Fibroblast of skin of abdomen (primary cell): Measurements from ENCODE around the gene MAMSTR. TPM values are rescaled to one million over a fixed set of nuclear protein-coding genes. Genes with fewer than 3 reads are reported as not detected.
"Not testable (repeated sequence)": the region's sequence is repeated elsewhere in the genome, so short reads cannot be mapped to it uniquely, and the experiment has no call there.

Experiments
- DNase-seq: peaks from one replicate; pipeline ENCODE4 v3.0.0-alpha.2; 2013
- polyA plus RNA-seq, 2 experiments: library from polyadenylated mRNA; unstranded; fragments of 120-200 nt; gene quantifications; one replicate each; pipeline ENCODE4 v1.2.1, GENCODE V29; 2013; ENCODE audit not compliant: insufficient read length in 2 of 2

MAMSTR gene, protein sequence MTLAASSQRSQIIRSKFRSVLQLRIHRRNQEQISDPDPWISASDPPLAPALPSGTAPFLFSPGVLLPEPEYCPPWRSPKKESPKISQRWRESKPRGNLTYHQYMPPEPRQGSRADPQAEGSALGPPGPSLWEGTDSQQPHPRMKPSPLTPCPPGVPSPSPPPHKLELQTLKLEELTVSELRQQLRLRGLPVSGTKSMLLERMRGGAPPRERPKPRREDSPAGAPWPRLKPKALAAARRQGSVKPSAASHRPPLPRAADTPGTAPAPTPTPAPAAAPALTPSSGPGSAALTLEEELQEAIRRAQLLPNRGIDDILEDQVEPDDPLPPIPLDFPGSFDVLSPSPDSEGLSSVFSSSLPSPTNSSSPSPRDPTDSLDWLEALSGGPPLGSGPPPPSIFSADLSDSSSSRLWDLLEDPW
- 3.0 TPM for polyA plus RNA-seq (2013, experiment 1 of 2; ENCODE audit: insufficient read length)
- 2.8 TPM for polyA plus RNA-seq (2013, experiment 2 of 2; ENCODE audit: insufficient read length)

DNA sequence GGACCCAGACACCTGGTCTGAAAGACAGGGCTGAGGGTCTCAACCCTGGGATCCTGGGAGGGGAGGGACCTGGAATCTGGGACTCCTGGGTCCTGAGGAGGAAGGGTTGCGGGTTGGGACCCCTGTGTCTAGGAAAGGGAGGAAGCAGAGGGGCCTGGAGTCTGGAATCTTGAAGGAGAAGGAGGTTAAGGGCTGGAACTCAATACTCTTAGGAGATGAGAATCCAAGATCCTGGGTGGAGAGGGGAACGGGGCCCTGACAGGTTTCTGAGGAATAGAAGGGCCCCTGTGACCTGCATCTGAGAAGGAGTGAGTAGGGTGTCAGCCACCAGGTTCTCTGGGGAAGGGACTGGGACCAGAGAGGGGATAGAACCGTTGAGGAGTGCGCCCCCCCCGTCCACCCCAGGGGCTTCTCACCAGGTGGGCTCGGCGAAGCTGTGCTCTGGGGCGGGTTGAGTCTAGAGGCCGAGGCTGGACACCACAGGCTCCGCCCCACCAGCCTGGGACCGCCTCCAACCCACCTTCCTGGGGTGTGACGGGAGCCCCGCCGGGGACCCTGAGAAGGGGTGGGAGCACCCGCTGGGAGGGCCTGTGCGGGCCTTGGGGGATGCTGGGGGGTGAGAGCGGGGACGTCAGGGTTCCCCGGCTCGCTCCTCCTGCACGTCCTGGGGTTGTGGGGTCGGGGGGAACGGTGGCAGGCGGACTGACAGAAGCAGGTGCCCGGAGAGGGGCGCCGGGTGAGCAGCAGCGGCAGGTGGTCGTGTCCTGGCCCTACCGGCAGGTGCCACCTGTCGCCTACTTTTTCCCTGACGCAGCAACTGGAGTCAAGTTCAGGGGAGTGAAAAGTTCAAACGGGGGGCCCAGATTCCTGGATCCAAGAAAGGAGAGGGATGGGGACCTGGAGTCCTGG, at the start of gene MAMSTR:
Gene MAMSTR, minus strand, starts transcription at position 463 of the 909 bp plus-strand sequence. CDS start 694 bp downstream, outside the sequence.
- no peak for DNase-seq

DNA sequence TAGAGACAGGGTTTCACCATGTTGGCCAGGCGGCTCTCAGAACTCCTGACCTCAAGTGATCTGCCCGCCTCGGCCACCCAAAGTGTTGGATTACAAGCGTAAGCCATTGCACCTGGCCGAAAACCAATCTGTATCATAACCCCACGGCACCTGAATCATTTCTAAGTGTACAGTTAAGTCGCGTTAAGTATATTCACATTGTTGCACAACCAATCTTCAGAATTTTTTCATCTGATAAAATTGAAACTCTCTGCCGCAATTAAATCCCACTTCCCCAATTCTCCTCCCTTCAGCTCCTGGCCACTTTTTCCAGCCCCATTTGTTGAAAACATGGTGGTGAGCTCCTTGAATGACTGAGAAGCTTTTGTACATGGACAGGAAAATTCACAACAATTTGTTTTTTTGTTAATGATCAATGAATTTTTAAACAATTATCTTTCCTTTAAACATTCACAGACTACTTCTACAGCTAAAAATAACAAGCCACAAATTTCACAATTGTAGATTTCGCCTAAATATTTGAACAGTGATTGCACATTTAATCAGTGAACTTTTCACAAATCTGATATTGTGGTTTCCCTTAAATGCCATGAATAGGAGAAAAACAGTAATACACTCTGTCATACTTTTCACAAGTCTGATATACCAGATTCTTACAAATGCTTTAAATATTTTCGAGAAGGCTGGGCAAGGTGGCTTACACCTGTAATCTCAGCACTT, 49.6 kb upstream of the MAMSTR start:
- no peak for DNase-seq

DNA sequence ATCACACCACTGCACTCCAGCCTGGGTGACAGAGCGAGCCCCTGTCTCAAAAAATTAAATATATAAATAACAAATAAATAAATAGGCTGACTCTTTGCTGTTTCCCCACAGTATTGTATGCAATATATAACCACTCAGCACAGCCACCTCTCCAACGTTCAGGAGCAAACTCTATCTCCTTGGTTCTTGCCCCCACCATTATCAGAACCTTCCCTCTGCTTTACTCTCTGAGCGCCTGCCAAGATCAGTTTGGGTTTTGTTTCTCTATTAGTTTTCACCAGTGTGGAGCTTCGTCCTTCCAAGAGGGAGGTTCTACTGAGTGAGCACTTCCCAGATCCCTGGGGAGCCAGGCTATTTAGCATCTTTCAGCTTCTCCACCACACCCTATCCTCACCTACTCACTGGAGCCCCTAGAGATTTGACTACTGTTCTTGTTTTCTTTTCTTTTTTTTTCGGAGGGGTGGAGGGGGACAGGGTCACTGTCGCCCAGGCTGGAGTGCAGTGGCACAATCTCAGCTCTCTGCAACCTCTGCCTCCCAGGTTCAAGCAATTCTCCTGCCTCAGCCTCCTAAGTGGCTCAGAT, 48.7 kb upstream of the MAMSTR start:
- DNase-seq, result not testable (repeated sequence)

DNA sequence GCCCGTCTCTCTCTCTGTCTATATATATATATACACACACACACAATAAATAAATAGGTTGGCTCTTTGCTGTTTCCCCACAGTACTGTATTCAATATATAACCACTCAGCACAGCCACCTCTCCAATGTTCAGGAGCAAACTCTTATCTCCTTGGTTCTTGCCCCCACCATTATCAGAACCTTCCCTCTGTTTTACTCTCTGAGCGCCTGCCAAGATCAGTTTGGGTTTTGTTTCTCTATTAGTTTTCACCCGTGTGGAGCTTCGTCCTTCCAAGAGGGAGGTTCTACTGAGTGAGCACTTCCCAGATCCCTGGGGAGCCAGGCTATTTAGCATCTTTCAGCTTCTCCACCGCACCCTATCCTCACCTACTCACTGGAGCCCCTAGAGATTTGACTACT, 46.3 kb upstream of the MAMSTR start:
- not testable (repeated sequence) for DNase-seq

DNA sequence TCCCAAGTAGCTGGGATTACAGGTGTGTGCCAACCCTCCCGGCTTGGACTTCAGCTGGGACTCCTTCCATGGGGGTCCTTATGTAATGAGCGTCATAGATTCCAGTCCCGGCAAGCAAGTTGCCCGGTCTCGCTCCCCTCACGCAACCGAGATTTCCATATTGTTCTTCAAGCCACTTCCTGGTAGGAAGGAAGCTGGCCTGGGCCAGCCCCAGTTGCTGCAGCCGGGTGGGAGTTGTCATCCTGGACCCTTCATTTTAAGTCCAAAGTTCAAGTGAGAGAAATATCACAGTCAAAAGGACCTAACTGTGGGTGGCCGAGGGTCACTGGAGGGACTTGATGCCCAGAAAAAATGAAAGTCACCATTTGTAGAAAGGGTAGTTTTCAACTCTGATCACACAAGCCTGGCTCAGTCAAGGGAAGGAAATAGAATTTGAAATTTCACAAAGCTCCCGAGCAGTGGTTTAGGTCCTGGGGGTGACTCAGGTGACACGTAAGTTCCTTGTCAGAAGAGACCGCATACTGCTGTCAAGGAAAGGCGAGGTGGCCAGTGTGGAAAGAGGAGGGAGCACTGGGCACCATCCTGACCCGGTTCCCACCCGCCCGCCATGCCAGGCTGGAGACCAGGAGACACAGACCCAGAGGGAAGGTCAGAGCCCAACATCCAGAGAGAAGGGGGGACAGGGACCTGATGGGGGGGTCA, 41.1 kb upstream of the MAMSTR start:
- DNase-seq, result no peak

DNA sequence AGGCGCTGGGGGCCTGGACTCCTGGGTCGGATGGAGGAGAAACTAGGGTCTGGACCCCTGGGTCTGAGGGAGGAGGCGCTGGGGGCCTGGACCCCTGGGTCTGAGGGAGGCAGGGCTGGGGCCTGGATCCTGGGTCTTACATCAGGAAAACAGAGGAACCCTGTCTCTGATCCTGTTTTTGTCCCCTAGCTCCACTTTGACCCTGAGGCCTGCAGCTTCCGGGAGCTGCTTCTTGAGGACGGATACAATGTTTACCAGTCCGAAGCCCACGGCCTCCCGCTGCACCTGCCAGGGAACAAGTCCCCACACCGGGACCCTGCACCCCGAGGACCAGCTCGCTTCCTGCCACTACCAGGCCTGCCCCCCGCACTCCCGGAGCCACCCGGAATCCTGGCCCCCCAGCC, 38.2 kb upstream of the MAMSTR start:
- no peak for DNase-seq

DNA sequence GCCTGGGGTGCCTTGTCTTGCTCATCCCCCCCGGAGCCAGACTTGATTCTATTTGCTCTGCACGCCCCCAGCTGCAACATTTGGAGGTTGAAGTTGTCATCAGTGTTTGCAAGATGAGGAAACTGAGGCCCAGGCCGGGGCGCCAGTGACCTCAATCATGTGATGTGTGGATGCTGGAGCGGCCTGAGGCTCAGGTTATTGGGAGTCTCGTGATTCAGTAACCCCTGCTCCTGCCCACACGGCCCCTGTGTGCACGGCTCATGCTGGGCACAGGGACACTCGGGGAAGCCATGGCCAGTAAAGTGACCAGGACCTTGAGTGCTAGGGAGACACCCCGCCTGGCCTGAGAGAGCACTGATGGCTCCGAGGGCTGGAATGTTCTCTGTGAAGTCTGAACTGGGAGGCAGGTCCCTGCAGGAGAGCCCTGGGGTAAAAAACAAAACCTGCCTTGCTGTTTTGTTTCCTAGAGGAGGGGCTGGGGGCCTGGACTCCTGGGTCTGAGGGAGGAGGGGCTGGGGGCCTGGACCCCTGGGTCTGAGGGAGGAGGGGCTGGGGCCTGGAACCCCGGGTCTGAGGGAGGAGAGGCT, 37.7 kb upstream of the MAMSTR start:
- no peak for DNase-seq

DNA sequence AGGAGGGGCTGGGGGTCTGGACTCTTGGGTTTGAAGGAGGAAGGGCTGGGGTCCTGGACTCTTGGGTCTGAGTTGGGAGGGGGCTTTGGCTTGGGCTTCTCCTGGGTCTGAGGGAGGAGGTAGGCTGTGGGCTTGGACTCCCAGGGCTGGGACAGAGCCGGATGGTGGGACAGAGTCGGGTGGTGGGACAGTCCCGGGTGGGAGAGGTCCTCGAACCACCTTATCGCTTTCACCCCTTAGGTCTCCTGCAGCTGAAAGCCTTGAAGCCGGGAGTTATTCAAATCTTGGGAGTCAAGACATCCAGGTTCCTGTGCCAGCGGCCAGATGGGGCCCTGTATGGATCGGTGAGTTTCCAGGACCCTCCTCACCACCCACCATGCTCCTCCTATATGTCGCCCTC, 37.2 kb upstream of the MAMSTR start:
- DNase-seq, result no peak

DNA sequence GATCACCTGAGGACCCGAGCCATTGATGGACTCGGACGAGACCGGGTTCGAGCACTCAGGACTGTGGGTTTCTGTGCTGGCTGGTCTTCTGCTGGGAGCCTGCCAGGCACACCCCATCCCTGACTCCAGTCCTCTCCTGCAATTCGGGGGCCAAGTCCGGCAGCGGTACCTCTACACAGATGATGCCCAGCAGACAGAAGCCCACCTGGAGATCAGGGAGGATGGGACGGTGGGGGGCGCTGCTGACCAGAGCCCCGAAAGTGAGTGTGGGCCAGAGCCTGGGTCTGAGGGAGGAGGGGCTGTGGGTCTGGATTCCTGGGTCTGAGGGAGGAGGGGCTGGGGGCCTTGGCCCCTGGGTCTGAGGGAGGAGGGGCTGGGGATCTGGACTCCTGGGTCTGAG, 36.7 kb upstream of the MAMSTR start:
- DNase-seq, result no peak

DNA sequence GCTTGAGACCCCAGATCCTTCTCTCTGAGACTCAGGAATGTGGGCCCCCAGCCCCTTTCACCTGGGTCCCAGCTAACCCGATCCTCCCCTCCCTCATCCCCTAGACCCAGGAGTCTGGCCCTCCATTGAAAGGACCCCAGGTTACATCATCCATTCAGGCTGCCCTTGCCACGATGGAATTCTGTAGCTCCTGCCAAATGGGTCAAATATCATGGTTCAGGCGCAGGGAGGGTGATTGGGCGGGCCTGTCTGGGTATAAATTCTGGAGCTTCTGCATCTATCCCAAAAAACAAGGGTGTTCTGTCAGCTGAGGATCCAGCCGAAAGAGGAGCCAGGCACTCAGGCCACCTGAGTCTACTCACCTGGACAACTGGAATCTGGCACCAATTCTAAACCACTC, 36.3 kb upstream of the MAMSTR start:
- DNase-seq, result no peak

DNA sequence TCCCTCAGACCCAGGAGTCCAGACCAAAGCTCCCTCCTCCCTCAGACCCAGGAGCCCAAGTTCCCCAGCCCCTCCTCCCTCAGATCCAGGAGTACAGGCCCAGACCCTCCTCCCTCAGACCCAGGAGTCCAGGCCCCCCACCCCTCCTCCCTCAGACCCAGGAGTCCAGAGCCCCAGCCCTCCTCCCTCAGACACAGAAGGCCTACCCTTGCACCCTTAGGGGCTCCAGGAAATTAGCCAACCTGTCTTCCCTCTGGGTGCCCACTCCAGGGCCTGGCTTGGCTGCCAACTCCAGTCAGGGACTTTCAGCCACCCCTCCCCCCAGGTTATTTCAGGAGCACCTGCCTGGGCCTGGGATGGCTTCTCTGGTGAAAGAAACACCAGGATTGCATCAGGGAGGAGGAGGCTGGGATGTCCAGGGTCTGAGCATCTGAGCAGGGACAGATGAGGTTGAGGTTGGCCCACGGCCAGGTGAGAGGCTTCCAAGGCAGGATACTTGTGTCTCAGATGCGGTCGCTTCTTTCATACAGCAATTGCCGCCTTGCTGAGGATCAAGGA, 35.6 kb upstream of the MAMSTR start, which contains the start of gene FGF21:
Gene FGF21, plus strand, starts transcription at position 441 of the 558 bp plus-strand sequence. CDS start 713 bp downstream, outside the sequence.
- peak; percentile 35 for DNase-seq

DNA sequence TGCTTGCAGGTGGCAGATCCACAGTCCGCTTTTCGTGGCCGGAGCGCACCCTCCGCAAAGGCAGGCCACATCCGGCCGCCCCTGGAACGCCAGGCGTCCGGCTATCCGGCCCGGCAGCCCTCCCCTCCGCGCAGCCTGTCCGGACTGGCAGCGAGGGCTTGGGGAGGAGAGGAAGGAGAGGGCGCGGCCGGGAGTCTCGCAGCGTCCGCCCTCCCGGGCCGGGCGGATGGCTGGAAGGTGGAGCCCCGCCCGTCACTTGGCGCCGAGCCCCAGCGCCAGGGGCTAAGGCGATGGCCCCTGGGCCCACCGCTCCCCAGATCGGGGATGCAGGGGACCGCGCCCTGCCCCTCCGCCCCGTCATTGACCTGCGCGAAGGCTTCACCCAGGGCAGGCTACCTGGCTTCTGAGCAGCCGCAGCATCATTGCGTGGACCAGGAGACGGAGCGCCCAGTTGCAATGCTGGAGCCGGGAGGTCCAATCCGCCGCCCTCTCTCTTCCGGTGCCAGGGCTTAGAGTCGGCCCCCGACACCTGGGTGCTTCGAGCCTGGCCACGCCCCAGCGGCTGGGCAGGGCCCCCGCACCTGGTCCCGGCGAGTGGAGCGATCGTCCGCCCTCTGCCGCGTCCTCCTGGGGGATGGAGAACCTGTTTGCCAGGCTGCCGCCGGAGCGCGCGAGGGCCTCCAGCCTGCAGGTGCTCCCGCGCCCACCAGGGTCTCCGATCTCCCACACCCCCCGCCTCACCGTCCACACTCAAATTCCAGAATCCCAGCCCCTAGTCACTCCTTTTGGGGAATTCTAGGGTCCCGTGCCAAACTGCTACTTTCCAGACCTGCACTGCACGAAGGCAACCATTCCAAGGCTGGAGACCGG, 33.2 kb upstream of the MAMSTR start, which contains the start of gene FUT1:
Gene FUT1, minus strand, starts transcription at position 146 of the 870 bp plus-strand sequence. CDS start 1,360 bp downstream, outside the sequence.
- no peak for DNase-seq

DNA sequence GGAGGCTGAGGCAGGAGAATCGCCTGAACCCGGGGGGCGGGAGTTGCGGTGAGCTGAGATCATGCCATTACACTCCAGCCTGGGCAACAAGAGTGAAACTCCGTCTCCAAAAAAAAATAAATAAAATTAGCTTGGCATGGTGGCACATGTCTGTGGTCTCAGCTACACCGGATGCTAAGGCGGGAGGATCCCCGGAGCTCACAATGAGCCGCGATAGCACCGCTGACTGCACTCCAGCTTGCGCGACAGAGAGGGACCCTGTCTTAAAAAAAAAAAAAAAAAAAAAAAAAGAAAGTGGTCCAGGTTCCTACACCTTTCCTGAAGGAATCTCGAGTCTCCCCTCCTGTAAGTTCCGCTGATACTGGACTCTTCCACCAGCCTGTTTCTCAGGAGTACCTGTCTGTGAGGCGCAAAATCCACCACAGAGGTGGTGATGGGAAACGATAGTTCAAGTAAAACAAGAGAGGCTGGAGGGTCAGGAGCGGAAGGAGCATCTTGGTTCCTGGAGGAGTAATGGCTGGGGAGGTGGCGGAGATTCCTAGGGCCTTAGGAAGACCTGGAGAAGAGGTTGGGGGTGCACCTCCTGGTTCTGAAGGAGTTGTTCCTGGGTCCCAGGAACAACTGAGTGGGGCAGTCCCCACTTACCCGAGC, 32.4 kb upstream of the MAMSTR start:
- DNase-seq, result no peak

DNA sequence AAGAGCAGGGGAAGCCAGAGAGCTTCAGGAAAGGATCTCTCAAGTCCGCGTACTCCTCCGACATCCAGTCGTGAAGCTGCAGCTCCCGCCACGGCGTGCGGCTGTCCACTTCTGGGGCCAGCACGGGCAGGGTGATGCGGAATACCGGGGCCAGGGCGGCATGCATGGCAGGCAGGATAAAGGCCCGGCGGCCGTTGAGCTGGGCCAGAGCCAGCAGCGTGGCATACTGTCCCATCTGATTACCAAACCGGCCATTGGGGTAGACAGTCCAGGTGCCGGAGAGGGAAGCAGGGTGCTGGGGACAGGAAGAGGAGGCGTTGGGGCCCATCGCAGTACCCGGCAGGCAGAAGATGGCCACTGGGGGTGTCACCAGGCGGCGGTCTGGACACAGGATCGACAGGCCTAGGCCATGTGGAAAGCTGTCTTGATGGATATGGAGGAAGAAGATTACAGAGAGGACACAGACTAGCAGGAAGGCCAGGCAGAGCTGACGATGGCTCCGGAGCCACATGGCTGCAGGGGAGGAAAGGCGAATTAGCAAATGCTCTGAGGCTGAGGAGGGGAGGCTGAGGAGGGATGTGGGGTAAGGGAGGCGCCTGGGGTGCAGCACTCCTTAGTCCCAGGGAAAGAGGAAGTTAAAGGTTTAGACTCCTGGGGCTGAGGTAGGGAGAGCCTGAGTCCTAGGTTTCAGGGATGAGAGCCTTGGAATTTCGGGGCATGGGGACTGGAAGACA, 31.4 kb upstream of the MAMSTR start:
- DNase-seq, result no peak

DNA sequence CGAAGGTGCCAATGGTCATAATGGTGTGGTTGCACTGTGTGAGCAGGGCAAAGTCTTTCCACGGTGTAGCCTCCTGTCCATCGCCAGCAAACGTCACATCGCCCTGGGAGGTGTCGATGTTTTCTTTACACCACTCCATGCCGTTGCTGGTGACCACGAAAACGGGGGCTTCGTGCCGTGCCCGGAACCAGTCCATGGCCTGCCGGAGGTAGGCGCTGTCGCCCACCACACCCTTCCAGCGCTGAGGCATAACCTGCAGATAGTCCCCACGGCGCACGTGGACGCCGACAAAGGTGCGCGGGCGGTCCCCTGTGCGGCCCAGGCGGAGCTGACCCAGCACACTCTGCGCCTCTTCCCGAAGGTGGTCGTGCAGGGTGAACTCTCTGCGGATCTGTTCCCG, 30.8 kb upstream of the MAMSTR start:
- DNase-seq, result no peak

DNA sequence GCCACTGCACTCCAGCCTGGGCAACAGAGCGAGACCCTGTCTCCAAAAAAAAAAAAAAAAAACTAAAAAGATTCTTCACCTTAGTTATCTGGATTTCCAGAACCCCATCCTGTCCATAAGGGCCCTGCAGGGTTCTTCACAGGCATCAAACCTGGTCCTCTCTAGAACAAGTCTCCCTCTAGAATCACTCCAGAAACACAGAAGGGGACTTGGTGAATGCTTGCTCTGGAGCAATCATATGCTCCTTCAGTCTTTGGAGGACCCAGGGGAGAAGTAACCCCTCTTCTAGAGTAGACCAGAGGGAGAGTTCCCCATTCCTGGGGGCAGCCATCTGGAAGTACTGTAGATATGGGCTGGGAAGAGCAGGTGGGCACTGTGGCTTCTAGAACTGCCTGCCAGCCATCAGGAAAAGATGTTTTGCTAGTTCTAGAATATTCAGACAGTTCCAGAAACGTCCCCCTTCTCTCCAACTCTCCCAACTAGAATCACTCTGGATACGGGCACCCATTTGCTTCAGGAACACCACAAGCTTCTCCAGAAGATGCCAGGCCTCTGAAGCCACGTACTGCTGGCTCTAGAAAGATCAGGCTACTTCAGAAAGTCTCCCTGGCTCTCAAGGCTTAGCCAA, 30.2 kb upstream of the MAMSTR start:
- DNase-seq, result no peak

DNA sequence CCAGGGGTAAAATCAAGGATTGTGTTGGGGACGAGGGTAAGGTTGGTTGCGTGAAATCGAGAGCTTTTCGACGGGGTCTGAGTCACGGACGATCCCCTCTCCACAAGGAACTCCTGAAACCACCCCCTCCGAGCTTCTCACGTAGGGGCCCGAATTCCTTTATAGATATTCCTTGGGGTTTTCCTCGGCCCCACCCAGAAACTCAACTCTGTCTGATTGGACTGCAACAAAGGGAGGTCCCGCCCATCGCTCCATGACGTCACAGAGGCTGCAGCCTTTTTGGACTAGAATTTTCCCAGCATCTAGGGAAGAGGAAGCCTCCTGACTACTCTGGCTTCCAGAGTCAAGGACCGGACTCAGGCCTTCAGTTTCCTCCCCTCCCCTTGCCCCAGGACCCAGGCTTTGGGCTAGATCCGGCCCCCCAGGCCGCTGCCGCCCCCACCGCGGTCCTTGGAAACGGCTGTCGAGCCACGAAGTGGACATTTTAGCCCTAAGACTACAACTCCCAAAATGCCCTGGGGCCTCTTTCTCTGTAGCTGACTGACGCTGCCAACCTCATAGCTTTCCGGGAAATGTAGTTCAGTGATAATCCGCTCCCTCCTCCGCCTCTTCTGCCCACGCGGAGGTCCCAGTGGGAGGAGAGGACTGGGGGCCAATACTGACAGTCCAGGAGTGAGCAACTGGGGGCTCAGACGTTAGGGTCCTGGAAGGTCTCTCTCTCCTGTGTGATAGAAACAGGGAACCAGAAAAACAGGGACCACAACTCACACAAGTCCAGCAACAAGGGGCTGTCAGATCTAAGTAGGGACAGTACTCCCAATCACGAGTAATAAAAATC, 27.4 kb upstream of the MAMSTR start, which contains the start of gene IZUMO1:
Gene IZUMO1, minus strand, starts transcription at position 172 of the 838 bp plus-strand sequence. CDS start 1,050 bp downstream, outside the sequence.
- peak; percentile 90 for DNase-seq
